ENCODE measurements around the gene XG. TPM values are rescaled to one million over a fixed set of nuclear protein-coding genes. Genes with fewer than 3 reads are reported as not detected.

XG gene
- total and polyA plus RNA-seq, 2 of the 8 experiments (the other 6 are each of a cell fraction or from before 2014, with no cell fraction given) = 0.33 to 0.78 TPM

DNA sequence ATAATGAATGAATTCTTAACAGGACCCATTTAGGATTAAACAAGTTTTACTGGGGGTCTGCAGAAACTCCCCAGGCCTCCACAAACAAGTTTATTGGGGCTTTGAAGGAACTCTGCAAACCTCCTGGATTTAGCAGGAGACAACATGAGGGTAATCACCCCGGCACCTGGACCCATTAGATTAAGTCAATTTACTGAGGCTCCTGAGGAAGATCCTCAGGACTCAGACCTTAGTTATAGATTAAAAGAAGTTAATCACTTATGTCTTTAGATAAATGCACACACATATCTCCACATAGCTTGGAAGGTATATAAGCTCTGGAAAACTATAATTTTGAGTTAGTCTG is 29.4 kb downstream of the XG start (continued):
- TF ChIP-seq SIN3A (conservative IDR thresholded peaks at IDR 0.05 in 1 of 2, IDR thresholded peaks at IDR 0.05 in 1 of 2; ENCODE audit: low read depth in 1 of 2, low read length in 2 of 2) (no peak), SP2 (IDR thresholded peaks at IDR 0.05; ENCODE audit: low read length) (no peak)
- TF ChIP-seq, protein P1, sequence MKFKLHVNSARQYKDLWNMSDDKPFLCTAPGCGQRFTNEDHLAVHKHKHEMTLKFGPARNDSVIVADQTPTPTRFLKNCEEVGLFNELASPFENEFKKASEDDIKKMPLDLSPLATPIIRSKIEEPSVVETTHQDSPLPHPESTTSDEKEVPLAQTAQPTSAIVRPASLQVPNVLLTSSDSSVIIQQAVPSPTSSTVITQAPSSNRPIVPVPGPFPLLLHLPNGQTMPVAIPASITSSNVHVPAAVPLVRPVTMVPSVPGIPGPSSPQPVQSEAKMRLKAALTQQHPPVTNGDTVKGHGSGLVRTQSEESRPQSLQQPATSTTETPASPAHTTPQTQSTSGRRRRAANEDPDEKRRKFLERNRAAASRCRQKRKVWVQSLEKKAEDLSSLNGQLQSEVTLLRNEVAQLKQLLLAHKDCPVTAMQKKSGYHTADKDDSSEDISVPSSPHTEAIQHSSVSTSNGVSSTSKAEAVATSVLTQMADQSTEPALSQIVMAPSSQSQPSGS (IDR thresholded peaks at IDR 0.05; ENCODE audit: low read length) = no peak
